K562 (cell line): ENCODE data around the gene PRSS1. TPM values are rescaled to one million over a fixed set of nuclear protein-coding genes. Genes with fewer than 3 reads are reported as not detected.

Experiments
- ATAC-seq: fragments of 200-7000 bp; cut with Tn5 transposase; 3 replicates; pipeline ENCODE4 v1.9.1; 2020; ENCODE audit warnings: moderate library complexity
- BruUV-seq: library from RNA; stranded (reverse); fragments of 400-500 nt; replicated peaks from 2 replicates; lab custom pipeline; 2021; lab: Mats Ljungman, UMichigan
- CTCF ChIA-PET: fragments of 300-600 bp; formaldehyde crosslinking; extraction: SDS; loops from one replicate; lab custom pipeline; 2021; ENCODE audit warnings: low intra/inter-chr PET ratio; lab: Yijun Ruan, JAX
- POLR2A ChIA-PET: fragments of 300-600, 350-650 bp; sonication (Branson Sonifier 250); formaldehyde crosslinking; extraction: SDS; loops from one replicate; lab custom pipeline; 2021; ENCODE audit warnings: antibody characterized with exemption, inconsistent platforms; lab: Yijun Ruan, JAX
- DNase-seq, 4 experiments: peaks; one replicate each; pipeline versions ENCODE4 v3.0.0 to v3.0.0-alpha.2; 2011 to 2018; ENCODE audit warnings: low spot score in 3 of 4, mixed read lengths in 3 of 4; ENCODE audit errors: extremely low read depth in 1 of 4
- FAIRE-seq: peaks from 2 replicates; lab custom pipeline; 2011; peaks lifted over from hg19 to GRCh38; lab: Jason Lieb, UNC
- H2AFZ ChIP-seq: 2 replicates; pipeline ENCODE4 v1.6.0; 2011; ENCODE audit warnings: low read depth, low read length, control low read depth, inconsistent platforms
- H3K27ac ChIP-seq: fragments of 200-600 bp; 3 replicates; pipeline ENCODE4 v1.8.0; 2011; ENCODE audit warnings: low read depth, mild to moderate bottlenecking, control low read depth, inconsistent platforms, low read length, moderate library complexity, mixed read lengths; ENCODE audit errors: extremely low read depth
- H3K27me3 ChIP-seq, 2 experiments: fragments of 300-600 bp in 1 of 2; 2 replicates in 1 of 2; 3 replicates in 1 of 2; pipeline versions ENCODE4 v1.6.0 to v1.8.0; 2011; ENCODE audit warnings: inconsistent platforms in 2 of 2, low read length in 2 of 2, mild to moderate bottlenecking in 1 of 2, mixed read lengths in 1 of 2, moderate library complexity in 1 of 2; ENCODE audit not compliant: control insufficient read depth in 2 of 2, insufficient read depth in 2 of 2
- H3K36me3 ChIP-seq: fragments of 300-600 bp; 3 replicates; pipeline ENCODE4 v1.8.0; 2011; ENCODE audit warnings: mild to moderate bottlenecking, low read length, inconsistent platforms; ENCODE audit not compliant: control insufficient read depth, insufficient read depth
- H3K4me1 ChIP-seq, 2 experiments: fragments of 200-600 bp in 1 of 2; replicated peaks in 1 of 2; 2 replicates in 1 of 2; 3 replicates in 1 of 2; pipeline versions ENCODE4 v1.5.1 to v1.8.0; 2011; ENCODE audit warnings: inconsistent platforms in 2 of 2, low read length in 2 of 2, mild to moderate bottlenecking in 1 of 2, mixed read lengths in 1 of 2, moderate library complexity in 1 of 2; ENCODE audit not compliant: control insufficient read depth in 2 of 2, insufficient read depth in 2 of 2
- H3K4me2 ChIP-seq: 2 replicates; pipeline ENCODE4 v1.6.1; 2011; ENCODE audit warnings: low read length, control low read depth, inconsistent platforms, mixed read lengths; ENCODE audit not compliant: insufficient read depth
- H3K4me3 ChIP-seq: fragments of 200-600 bp; sonication (generic), shearing (Covaris generic); 2 replicates; pipeline ENCODE4 v1.5.1; 2016; ENCODE audit warnings: control low read depth, inconsistent platforms
- H3K79me2 ChIP-seq: fragments of 200-600 bp; 3 replicates; pipeline ENCODE4 v1.8.0; 2011; ENCODE audit warnings: low read length, inconsistent platforms; ENCODE audit not compliant: control insufficient read depth, insufficient read depth
- H3K9ac ChIP-seq, 2 experiments: 2 replicates each; pipeline versions ENCODE4 v1.6.0 to v1.6.1; 2011; ENCODE audit warnings: low read depth in 2 of 2, low read length in 2 of 2, control low read depth in 1 of 2, inconsistent platforms in 1 of 2, mild to moderate bottlenecking in 1 of 2, mixed read lengths in 1 of 2; ENCODE audit not compliant: insufficient read depth in 1 of 2
- H3K9me1 ChIP-seq: one replicate; pipeline ENCODE4 v1.6.0; 2011; ENCODE audit warnings: inconsistent platforms, mild to moderate bottlenecking, low read length, moderate library complexity; ENCODE audit not compliant: control insufficient read depth, insufficient read depth
- H3K9me3 ChIP-seq: replicated peaks from 2 replicates; pipeline ENCODE4 v1.5.1; 2011; ENCODE audit warnings: low read depth, low read length, inconsistent platforms; ENCODE audit not compliant: control insufficient read depth, insufficient read depth
- H4K20me1 ChIP-seq: replicated peaks from 2 replicates; pipeline ENCODE4 v1.6.1; 2011; ENCODE audit warnings: low read length, inconsistent platforms, mixed read lengths; ENCODE audit not compliant: control insufficient read depth, insufficient read depth
- ATF6 ChIP-seq: sonication (generic); formaldehyde crosslinking; IDR thresholded peaks from 2 replicates; pipeline ENCODE4 v1.4.0; 2020; ENCODE audit warnings: mild to moderate bottlenecking, missing genetic modification reagents
- E2F8 ChIP-seq: fragments of 450-650 bp; IDR thresholded peaks from 2 replicates; pipeline ENCODE4 v1.7.1; 2018; ENCODE audit warnings: mild to moderate bottlenecking, low read depth; ENCODE audit not compliant: partially characterized antibody
- LARP7 ChIP-seq: fragments of 450-650 bp; IDR thresholded peaks from 2 replicates; pipeline ENCODE4 v1.6.1; 2016
- NR0B1 ChIP-seq: fragments of 450-650 bp; IDR thresholded peaks from one replicate; pipeline ENCODE4 v1.6.1; 2018; ENCODE audit warnings: mild to moderate bottlenecking, moderate library complexity; ENCODE audit not compliant: partially characterized antibody
- SETDB1 ChIP-seq: IDR thresholded peaks from one replicate; pipeline ENCODE4 v1.6.1; 2012; ENCODE audit warnings: low read length, control low read depth, inconsistent platforms
- SIN3A ChIP-seq, 2 experiments: fragments of 150-350 bp in 1 of 2; IDR thresholded peaks; 2 replicates each; pipeline ENCODE4 v1.6.1; 2011 to 2016; ENCODE audit warnings: borderline replicate concordance in 2 of 2, low read depth in 2 of 2, low read length in 2 of 2, mild to moderate bottlenecking in 2 of 2, moderate library complexity in 2 of 2; ENCODE audit not compliant: control insufficient read depth in 1 of 2
- ZBTB7A ChIP-seq: IDR thresholded peaks from 2 replicates; pipeline ENCODE4 v1.6.1; 2011; ENCODE audit warnings: low read depth, mild to moderate bottlenecking, low read length, moderate library complexity, borderline replicate concordance; ENCODE audit not compliant: control insufficient read depth
- ZNF561 ChIP-seq: fragments of 450-650 bp; formaldehyde crosslinking; conservative IDR thresholded peaks from 2 replicates; pipeline ENCODE4 v1.4.0; 2020; ENCODE audit warnings: mild to moderate bottlenecking, moderate library complexity
- ZNF764 ChIP-seq: fragments of 250-450 bp; sonication (Bioruptor Pico); IDR thresholded peaks from 2 replicates; pipeline ENCODE4 v1.4.0; 2020; ENCODE audit warnings: low read depth, mild to moderate bottlenecking, moderate library complexity
- ZNF778 ChIP-seq: fragments of 450-650 bp; formaldehyde crosslinking; IDR thresholded peaks from 2 replicates; pipeline ENCODE4 v1.4.0; 2020; ENCODE audit warnings: mild to moderate bottlenecking, moderate library complexity
- WGBS: fragments of 100-300 bp; shearing (Covaris generic); methylation state at CpG from one replicate; pipeline ENCODE4 v1.1.6; 2016; ENCODE audit warnings: low coverage, mixed read lengths; ENCODE audit not compliant: insufficient coverage; ENCODE audit errors: missing lambda C conversion rate; 5-methylcytosine and 5-hydroxymethylcytosine counted together
- in situ Hi-C: fragments of 300-500 bp; cut with MboI; formaldehyde crosslinking; loops from 4 replicates; pipeline ENCODE4 v1.15.0; 2018; ENCODE audit warnings: inconsistent platforms, mixed read lengths
- intact Hi-C: fragments of 100-400 bp; cut with micrococcal nuclease; formaldehyde crosslinking; loops from 2 replicates; pipeline ENCODE4 v1.14.2; 2022
- polyA plus RNA-seq, 8 experiments: library from polyadenylated mRNA; depleted of rRNA in 4 of 8; stranded (reverse) in 5 of 8; unstranded in 3 of 8; fragments of >200 nt; fragmentation: Nextera tagmentation in 2 of 8; fragmentation: Illumina TruSeq in 1 of 8; extraction: Ambion mirVana in 2 of 8; extraction: Trizol in 1 of 8; gene quantifications; 2 replicates each; pipeline versions ENCODE4 v1.2.1 to v1.2.3, GENCODE V29; 2011 to 2014; ENCODE audit warnings: inconsistent platforms in 1 of 8, missing spikeins in 1 of 8
- total RNA-seq, 7 experiments: library from RNA; depleted of rRNA in 6 of 7; stranded (reverse); fragments of >200 nt in 6 of 7; fragmentation: Illumina TruSeq in 2 of 7; extraction: Trizol in 2 of 7; gene quantifications; 2 replicates each; pipeline versions ENCODE4 v1.2.1 to v1.2.3, GENCODE V29; 2011 to 2021; ENCODE audit warnings: low replicate concordance in 1 of 7

The PRSS1 gene
- total and polyA plus RNA-seq, 9 of the 15 experiments (the other 6 are each of a cell fraction or from before 2014, with no cell fraction given), result 0.07 to 6.6 (median 0.20) TPM; not detected in 6

GRCh38 chr7:142722248-142722794, 27.0 kb upstream of the PRSS1 start:
- no peaks in the 10 kb centered on the region for H3K36me3 ChIP-seq
- no peak for TF ChIP-seq SIN3A (IDR thresholded peaks at IDR 0.05; ENCODE audit: borderline replicate concordance in 2 of 2, control insufficient read depth in 1 of 2, low read depth in 2 of 2, low read length in 2 of 2)
- TF ChIP-seq ATF6, result no peak
- TF ChIP-seq ZBTB7A, result no peak
- no peak for TF ChIP-seq ZNF778
- TF ChIP-seq E2F8, result no peak
- no peak for TF ChIP-seq LARP7
- no peak for TF ChIP-seq ZNF764
- TF ChIP-seq NR0B1, result no peak
- TF ChIP-seq ZNF561 (CRISPR knock-in tag), result no peak
- no peak for TF ChIP-seq SETDB1
- TF ChIP-seq, all 486 proteins: peak for 0
- DNase-seq, result no peak
- Histone ChIP-seq H3K27ac (no peak overlapping the region), H3K9ac (no peak overlapping the region), H3K27me3 (peaks cover 20 to 25% of the 10 kb centered on the region in 2 experiments; a peak in 4 of 5 replicates), H4K20me1 (no peaks in the 10 kb centered on the region), H3K4me3 (no peak overlapping the region), H2AFZ (no peak overlapping the region), H3K9me3 (no peaks in the 10 kb centered on the region), H3K4me1 (no peaks in the 10 kb centered on the region), H3K4me2 (peak overlapping the region; percentile 28), H3K79me2 (no peaks in the 10 kb centered on the region), H3K9me1 (no peaks in the 10 kb centered on the region)
- BruUV-seq, result no TSS peak
- CTCF ChIA-PET, result no interaction called here
- in situ Hi-C loops (no loop called here), intact Hi-C loops (no loop called here)
- FAIRE-seq, result peak; percentile 44
- WGBS, result 2% methylated on average over 15 of the region's 15 CpGs
- no peak for ATAC-seq
- POLR2A ChIA-PET, result no interaction called here
